Smooth muscle cell of the brain vasculature (primary cell): ENCODE results near the gene NDUFAF7.
"Not testable (repeated sequence)": the region's sequence is repeated elsewhere in the genome, so short reads cannot be mapped to it uniquely, and the experiment has no call there.

Experiments
- DNase-seq: peaks from one replicate; pipeline ENCODE4 v3.0.0-alpha.2; 2012; ENCODE audit warnings: low read depth, low spot score

The NDUFAF7 gene

DNA sequence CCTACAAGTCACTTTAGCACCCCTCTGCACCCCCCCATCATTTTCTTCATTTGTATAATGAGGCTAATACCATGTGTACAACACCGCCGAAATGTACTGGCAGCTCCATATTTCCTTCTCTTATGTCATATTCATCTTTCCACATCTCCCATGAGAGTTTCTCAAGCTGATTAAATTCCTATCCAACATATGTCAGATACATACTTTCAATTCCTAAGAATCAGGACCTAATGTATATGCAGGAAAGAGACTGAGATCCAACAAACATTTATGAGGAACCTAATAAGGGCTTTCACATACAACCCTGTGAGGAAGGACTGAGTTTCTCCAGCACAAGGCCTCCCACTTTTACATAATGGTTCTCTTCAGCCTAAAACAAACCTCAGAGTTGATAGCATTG is 51.3 kb downstream of the NDUFAF7 start:
- no peak for DNase-seq

DNA sequence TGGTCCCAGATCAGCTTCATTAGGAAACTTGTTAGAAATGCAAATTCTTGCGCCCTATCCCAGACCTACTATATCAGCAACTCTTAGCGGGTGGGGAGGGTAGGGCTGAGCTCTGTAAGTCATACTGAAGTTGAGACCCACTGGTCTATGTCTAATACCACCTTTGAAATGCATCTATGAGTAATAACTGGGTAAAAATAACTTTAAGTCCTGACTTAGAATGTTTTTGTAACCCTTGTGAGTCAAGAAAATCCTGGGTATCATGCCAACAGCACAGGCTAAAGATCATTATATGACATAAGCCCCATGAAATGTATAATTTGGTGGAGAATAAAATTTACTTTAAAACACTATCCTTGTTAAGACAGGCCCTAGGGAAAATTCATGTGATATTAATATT is 51.7 kb downstream of the NDUFAF7 start:
- DNase-seq: peak; percentile 54

DNA sequence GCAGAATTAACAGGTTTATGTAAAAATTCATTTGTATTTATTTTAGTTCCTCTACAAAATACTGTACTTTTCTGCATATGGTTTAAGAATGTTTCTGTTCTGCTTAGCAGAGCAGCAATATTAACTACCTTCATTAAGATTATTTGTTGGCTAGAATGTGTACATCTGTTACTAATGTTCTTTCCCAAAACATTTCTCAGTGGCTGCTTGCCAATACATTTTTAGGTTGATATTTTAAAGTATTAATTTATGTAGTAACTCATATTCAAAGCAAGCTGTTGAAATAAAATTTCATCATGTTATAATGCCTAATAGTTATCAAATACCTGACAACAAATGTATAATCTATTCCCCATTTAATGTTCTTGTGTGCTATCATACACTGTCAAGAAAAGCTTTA is 52.9 kb downstream of the NDUFAF7 start:
- no peak for DNase-seq

DNA sequence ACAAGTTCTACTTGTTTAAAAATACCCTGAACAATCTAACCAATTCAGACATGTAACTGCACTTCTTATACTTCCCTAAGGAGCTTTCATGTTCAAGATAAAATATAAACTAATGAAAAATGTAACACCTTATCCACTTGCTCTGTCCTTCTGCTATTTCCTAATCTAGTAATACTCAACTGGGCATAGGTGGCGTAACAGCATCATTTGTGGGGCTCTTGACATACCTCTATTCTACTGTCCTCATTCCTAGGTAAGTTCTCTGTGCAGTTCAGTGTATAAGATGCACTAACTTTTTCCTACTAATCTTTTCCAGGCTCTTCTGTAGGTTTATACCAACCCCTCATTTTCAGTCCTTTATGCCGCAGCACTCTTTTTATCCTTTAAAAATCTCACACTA is 56.5 kb downstream of the NDUFAF7 start:
- no peak for DNase-seq

DNA sequence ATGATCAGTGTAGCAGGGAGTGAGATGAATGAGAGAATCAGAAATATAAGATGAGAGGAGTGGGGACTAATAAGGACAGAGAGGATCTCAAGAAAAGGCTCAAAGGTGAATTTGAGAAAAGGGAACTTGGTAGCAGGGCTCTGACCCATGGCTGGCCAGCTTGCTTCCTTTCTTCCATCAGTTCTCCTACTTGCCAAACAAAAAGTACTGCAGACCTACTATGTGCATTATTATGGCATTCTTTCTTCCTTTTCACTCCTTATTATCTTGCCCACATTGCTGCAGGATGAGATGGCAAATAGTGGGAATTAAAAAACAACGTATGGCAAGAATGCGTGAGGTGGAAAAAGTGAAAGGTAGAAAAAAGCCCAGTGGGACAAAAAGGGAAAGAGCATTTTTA is 60.2 kb downstream of the NDUFAF7 start:
- DNase-seq: no peak

DNA sequence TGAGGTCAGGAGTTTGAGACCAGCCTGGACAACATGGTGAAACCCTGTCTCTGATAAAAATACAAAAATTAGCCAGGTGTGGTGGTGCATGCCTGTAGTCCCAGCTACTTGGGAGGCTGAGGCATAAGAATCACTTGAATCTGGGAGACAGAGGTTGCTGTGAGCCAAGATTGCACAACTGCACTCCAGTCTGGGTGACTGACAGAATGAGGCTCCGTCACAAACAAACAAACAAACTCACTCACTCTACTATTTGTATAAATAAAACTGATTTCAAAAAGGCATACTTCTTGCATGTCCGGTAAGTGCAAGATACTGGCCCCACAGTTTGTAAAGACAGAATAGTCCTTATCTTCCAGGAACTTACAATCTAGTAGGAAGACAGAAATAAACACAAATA is 63.4 kb downstream of the NDUFAF7 start:
- not testable (repeated sequence) for DNase-seq

DNA sequence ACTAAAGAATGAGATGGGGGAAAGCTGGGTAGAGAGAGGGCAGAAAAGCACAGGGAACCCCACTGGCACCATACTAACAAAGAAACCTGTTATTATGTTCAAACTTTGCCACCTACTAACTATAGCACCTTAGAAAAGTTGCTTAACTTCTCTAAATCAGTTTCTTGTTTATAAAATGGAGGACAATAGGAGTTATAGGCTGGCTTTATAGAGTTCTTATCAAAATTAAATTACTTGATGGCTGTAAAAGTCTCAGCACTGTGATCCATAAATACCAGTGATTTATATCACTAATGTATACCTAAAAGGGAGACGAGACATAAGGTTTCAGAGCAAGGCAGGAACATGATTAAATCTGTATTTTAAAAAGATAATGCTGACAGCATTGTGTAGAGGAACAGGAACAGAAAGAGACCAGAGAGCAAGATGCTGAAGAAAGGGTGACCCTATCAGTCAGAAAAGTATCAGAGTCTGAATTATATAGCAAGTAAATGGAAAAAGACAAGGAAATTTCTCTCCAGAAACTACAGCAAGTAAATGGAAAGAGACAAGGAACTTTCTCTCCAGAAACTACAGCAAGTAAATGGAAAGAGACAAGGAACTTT is 64.1 kb downstream of the NDUFAF7 start:
- DNase-seq: no peak

DNA sequence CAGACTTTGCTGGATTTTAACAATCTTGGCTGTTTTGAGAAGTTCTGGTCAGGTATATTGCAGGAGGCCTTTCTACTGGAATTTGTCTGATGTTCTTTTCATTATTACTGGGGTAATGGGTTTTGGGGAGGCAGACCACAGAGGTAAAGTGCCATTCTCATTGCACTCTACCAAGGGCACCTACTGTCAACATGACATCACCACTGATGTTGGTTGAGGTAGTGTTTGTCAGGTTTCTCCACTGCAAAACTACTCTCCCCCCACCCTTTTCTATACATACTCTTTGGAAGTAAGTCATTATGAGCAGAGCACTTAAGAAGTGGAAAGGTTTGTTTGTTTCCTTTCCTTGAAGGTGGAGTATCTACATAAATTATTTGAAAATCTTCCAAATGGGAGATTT is 66.2 kb downstream of the NDUFAF7 start:
- DNase-seq: no peak
